ENCODE measurements around the gene NR3C1.
"Not testable (repeated sequence)": the region's sequence is repeated elsewhere in the genome, so short reads cannot be mapped to it uniquely, and the experiment has no call there.

Gene NR3C1

GRCh38 chr5:143359869-143360268 lies 43.6 kb downstream of the NR3C1 start:
- DNase-seq: no peak

GRCh38 chr5:143356855-143357583 lies 46.5 kb downstream of the NR3C1 start:
- DNase-seq: no peak

GRCh38 chr5:143355710-143356109 lies 47.8 kb downstream of the NR3C1 start:
- DNase-seq: peak; percentile 89

- no peak for DNase-seq
Measured at GRCh38 chr5:143354025-143354424, 49.5 kb downstream of the NR3C1 start.

GRCh38 chr5:143352691-143353090 lies 50.8 kb downstream of the NR3C1 start:
- DNase-seq: no peak

GRCh38 chr5:143350751-143351602 lies 52.5 kb downstream of the NR3C1 start:
- no peak for DNase-seq

- DNase-seq: no peak
Measured at GRCh38 chr5:143350341-143350740, 53.1 kb downstream of the NR3C1 start.

- DNase-seq: no peak
Measured at GRCh38 chr5:143349177-143349576, 54.3 kb downstream of the NR3C1 start.

GRCh38 chr5:143347698-143348344 lies 55.7 kb downstream of the NR3C1 start:
- DNase-seq: no peak

- no peak for DNase-seq
Measured at GRCh38 chr5:143347046-143347445, 56.4 kb downstream of the NR3C1 start.

- no peak for DNase-seq
Measured at GRCh38 chr5:143345671-143346440, 57.6 kb downstream of the NR3C1 start.

- no peak for DNase-seq
Measured at GRCh38 chr5:143343042-143343441, 60.4 kb downstream of the NR3C1 start.

- DNase-seq: no peak
Measured at GRCh38 chr5:143342607-143343006, 60.9 kb downstream of the NR3C1 start.

GRCh38 chr5:143341807-143342570 lies 61.5 kb downstream of the NR3C1 start:
- no peak for DNase-seq

GRCh38 chr5:143340891-143341685 lies 62.4 kb downstream of the NR3C1 start:
- DNase-seq: no peak

GRCh38 chr5:143338658-143339366 lies 64.7 kb downstream of the NR3C1 start:
- DNase-seq: no peak

GRCh38 chr5:143337946-143338345 lies 65.5 kb downstream of the NR3C1 start:
- DNase-seq: no peak

- DNase-seq: no peak
Measured at GRCh38 chr5:143336485-143336884, 67.0 kb downstream of the NR3C1 start.

- no peak for DNase-seq
Measured at GRCh38 chr5:143334903-143335302, 68.6 kb downstream of the NR3C1 start.

- DNase-seq: not testable (repeated sequence)
Measured at GRCh38 chr5:143334380-143334779, 69.1 kb downstream of the NR3C1 start.

- DNase-seq: no peak
Measured at GRCh38 chr5:143331956-143332355, 71.5 kb downstream of the NR3C1 start.

Measured in DMS 273 treated with DMSO at 0.1 percent for 48 hours (cell line).